Breast epithelium (tissue), 4 donors: ENCODE data around the gene SLC25A21. TPM values are rescaled to one million over a fixed set of nuclear protein-coding genes. Genes with fewer than 3 reads are reported as not detected.

ENCODE experiments used
- DNase-seq, 2 donors: peaks; one replicate each; pipeline ENCODE4 v3.0.0-alpha.2; 2019; ENCODE audit warnings: low spot score in 2 of 2
- H3K27ac ChIP-seq, 2 donors: fragments of 200-600 bp; sonication (generic) in 1 of 2; one replicate each; pipeline ENCODE4 v1.5.1; 2016 to 2019; ENCODE audit warnings: mild to moderate bottlenecking in 1 of 2
- H3K27me3 ChIP-seq, 2 donors: fragments of 200-600 bp; sonication (generic) in 1 of 2; one replicate each; pipeline versions ENCODE4 v1.5.1 to v1.6.0; 2017 to 2019; ENCODE audit warnings: control low read depth in 1 of 2, mild to moderate bottlenecking in 1 of 2
- H3K36me3 ChIP-seq: fragments of 200-600 bp; one replicate; pipeline ENCODE4 v1.5.1; 2019
- H3K4me1 ChIP-seq, 2 donors: fragments of 200-600 bp; sonication (generic); one replicate each; pipeline ENCODE4 v1.5.1; 2016 to 2019; ENCODE audit warnings: control low read depth in 1 of 2
- H3K4me3 ChIP-seq, 3 donors: fragments of 200-600 bp; sonication (generic); 1 replicate in 2 of 3; 2 replicates in 1 of 3; pipeline ENCODE4 v1.5.1; 2016 to 2019; ENCODE audit warnings: mild to moderate bottlenecking in 3 of 3, moderate library complexity in 2 of 3
- H3K9me3 ChIP-seq, 2 donors: fragments of 200-600 bp; sonication (generic) in 1 of 2; one replicate each; pipeline ENCODE4 v1.5.1; 2016 to 2019; ENCODE audit warnings: control low read depth in 1 of 2
- POLR2A ChIP-seq: fragments of 450-650 bp; IDR thresholded peaks from one replicate; pipeline ENCODE4 v1.6.1; 2016; ENCODE audit warnings: antibody characterized with exemption, mild to moderate bottlenecking, moderate library complexity
- POLR2AphosphoS5 ChIP-seq, 3 donors: sonication (generic); formaldehyde crosslinking; IDR thresholded peaks; one replicate each; pipeline ENCODE4 v1.6.1; 2017; ENCODE audit warnings: antibody characterized with exemption in 3 of 3
- intact Hi-C: fragments of 100-400 bp; cut with DNase I; formaldehyde crosslinking; loops from one replicate; pipeline ENCODE4 v1.15.1; 2023; ENCODE audit warnings: low total_unique reads
- total RNA-seq, 3 donors: library from RNA; depleted of rRNA; stranded (reverse); fragments of >200 nt; gene quantifications; one replicate each; pipeline ENCODE4 v1.1.0, GENCODE V29; 2016
- TF ChIP-seq, protein P1 (sequence below), 3 donors: fragments of 450-650 bp; IDR thresholded peaks; one replicate each; pipeline ENCODE4 v1.5.1; 2016 to 2017; ENCODE audit warnings: antibody characterized with exemption in 3 of 3, mild to moderate bottlenecking in 3 of 3, moderate library complexity in 3 of 3

SLC25A21 gene
- total RNA-seq, 3 donors from 2014 or later, result 0.66 to 2.3 (median 1.6) TPM

- Histone ChIP-seq H3K4me3 (no peak overlapping the region), H3K27me3 (peaks cover 0 to 4% of the 10 kb centered on the region in 2 donors), H3K27ac (no peak overlapping the region), H3K9me3 (no peaks in the 10 kb centered on the region), H3K36me3 (no peaks in the 10 kb centered on the region), H3K4me1 (no peaks in the 10 kb centered on the region)
- TF ChIP-seq, protein P1, sequence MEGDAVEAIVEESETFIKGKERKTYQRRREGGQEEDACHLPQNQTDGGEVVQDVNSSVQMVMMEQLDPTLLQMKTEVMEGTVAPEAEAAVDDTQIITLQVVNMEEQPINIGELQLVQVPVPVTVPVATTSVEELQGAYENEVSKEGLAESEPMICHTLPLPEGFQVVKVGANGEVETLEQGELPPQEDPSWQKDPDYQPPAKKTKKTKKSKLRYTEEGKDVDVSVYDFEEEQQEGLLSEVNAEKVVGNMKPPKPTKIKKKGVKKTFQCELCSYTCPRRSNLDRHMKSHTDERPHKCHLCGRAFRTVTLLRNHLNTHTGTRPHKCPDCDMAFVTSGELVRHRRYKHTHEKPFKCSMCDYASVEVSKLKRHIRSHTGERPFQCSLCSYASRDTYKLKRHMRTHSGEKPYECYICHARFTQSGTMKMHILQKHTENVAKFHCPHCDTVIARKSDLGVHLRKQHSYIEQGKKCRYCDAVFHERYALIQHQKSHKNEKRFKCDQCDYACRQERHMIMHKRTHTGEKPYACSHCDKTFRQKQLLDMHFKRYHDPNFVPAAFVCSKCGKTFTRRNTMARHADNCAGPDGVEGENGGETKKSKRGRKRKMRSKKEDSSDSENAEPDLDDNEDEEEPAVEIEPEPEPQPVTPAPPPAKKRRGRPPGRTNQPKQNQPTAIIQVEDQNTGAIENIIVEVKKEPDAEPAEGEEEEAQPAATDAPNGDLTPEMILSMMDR (IDR thresholded peaks at IDR 0.05), result no peak
- TF ChIP-seq POLR2AphosphoS5 (IDR thresholded peaks at IDR 0.05) (no peak), POLR2A (no peak)
- intact Hi-C loops, result no loop called here
- no peak for DNase-seq
Measured at GRCh38 chr14:37045340-37046061, 126.9 kb downstream of the SLC25A21 start.

- TF ChIP-seq POLR2AphosphoS5 (IDR thresholded peaks at IDR 0.05) (no peak), POLR2A (no peak)
- TF ChIP-seq, protein P1 (IDR thresholded peaks at IDR 0.05), result no peak
- intact Hi-C loops, result no loop called here
- no peak for DNase-seq
Measured at GRCh38 chr14:37037636-37038387, 134.6 kb downstream of the SLC25A21 start.

GRCh38 chr14:37036669-37037341 lies 135.6 kb downstream of the SLC25A21 start:
- H3K4me3 ChIP-seq, result no peak overlapping the region
- H3K36me3 ChIP-seq, result no peaks in the 10 kb centered on the region
- H3K9me3 ChIP-seq, result no peaks in the 10 kb centered on the region
- no peak for DNase-seq
- no peaks in the 10 kb centered on the region for H3K27me3 ChIP-seq
- intact Hi-C loops, result no loop called here
- TF ChIP-seq, protein P1 (IDR thresholded peaks at IDR 0.05), result no peak
- no peak for TF ChIP-seq POLR2AphosphoS5 (IDR thresholded peaks at IDR 0.05)
- no peak for TF ChIP-seq POLR2A
- no peak overlapping the region for H3K27ac ChIP-seq
- H3K4me1 ChIP-seq, result no peaks in the 10 kb centered on the region

More at GRCh38 chr14:37037636-37038387, 134.6 kb downstream of the SLC25A21 start:
- no peaks in the 10 kb centered on the region for H3K4me1 ChIP-seq
- H3K36me3 ChIP-seq, result no peaks in the 10 kb centered on the region
- no peaks in the 10 kb centered on the region for H3K9me3 ChIP-seq
- H3K4me3 ChIP-seq, result no peak overlapping the region
- no peaks in the 10 kb centered on the region for H3K27me3 ChIP-seq
- no peak overlapping the region for H3K27ac ChIP-seq

GRCh38 chr14:37035401-37035800 lies 137.0 kb downstream of the SLC25A21 start:
- H3K4me1 ChIP-seq, result no peaks in the 10 kb centered on the region
- H3K4me3 ChIP-seq, result no peak overlapping the region
- DNase-seq, result no peak
- intact Hi-C loops, result no loop called here
- H3K27ac ChIP-seq, result no peak overlapping the region
- no peaks in the 10 kb centered on the region for H3K27me3 ChIP-seq
- H3K9me3 ChIP-seq, result no peaks in the 10 kb centered on the region
- TF ChIP-seq POLR2A (no peak), POLR2AphosphoS5 (IDR thresholded peaks at IDR 0.05) (no peak)
- TF ChIP-seq, protein P1 (IDR thresholded peaks at IDR 0.05), result no peak
- H3K36me3 ChIP-seq, result no peaks in the 10 kb centered on the region
